Measurements from ENCODE around the gene HDLBP.

The HDLBP gene

DNA sequence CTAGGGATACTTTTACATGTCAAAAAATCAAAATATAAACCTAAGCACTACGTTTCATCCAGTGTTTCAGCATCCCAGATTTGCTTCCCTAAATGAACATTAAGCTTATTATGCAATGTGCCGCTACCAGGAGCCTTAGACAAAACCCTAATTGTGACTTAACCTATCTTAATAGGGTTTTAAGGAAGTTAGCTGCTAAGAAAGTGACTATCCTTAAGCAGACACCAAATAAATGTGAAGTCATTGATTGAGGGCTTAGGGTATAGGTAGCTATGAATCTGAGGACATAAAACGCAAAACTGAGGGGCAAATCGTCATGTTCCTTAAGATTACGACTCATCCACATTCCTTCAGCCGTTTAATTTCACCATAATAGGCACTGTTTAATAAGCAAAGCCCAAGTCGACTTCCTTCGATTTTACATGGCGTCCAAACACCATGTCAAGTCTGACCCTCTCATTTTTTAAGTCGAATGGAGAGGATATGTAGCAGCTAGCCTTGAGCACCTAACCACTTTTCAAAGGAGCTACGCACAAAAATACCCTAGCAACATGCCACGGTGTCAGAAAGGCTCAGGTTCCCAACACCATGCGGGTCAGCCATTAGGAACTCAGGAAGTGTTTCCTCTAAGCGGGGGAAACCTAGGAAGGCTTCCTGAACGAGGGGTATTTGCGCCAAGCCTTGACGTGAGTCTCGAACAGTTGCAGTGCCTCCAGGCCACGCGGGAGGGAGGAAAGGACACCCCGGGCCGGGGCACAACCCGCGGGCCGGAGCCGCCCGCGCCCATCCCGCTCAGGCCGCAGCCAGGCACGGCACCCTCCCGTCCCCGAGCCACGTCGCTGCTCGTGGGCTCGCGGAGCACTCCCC, 1.0 kb downstream of the HDLBP start:
- H2BK5ac ChIP-seq (ENCODE audit: low read length): no peak overlapping the region
- DNase-seq (ENCODE audit: low spot score): no peak
- WGBS, 2 donors (ENCODE audit: extremely low coverage in 2 of 2, insufficient read length in 2 of 2, insufficient replicate concordance in 1 of 2): no CpG with 5 or more reads among the region's 38 CpGs
- peak overlapping the region; percentile 13 for H2AK5ac ChIP-seq (ENCODE audit: low read depth, low read length)
- peak overlapping the region; percentile 84 to 99 for H3K4me3 ChIP-seq (ENCODE audit: low read length in 2 of 2)
- peaks cover 0 to 28% of the 10 kb centered on the region in 2 donors for H3K36me3 ChIP-seq (replicated peaks in 1 of 2; ENCODE audit: control insufficient read depth in 2 of 2, insufficient read depth in 2 of 2, low read length in 2 of 2)
- H3K9me3 ChIP-seq (replicated peaks in 1 of 2; ENCODE audit: control insufficient read depth in 2 of 2, insufficient read depth in 1 of 2, low read depth in 1 of 2, low read length in 2 of 2): no peaks in the 10 kb centered on the region
- no peak overlapping the region for H4K91ac ChIP-seq (ENCODE audit: low read depth, low read length, poor library complexity)
- no peak overlapping the region for H3K14ac ChIP-seq (ENCODE audit: low read length)
- peaks cover 2 to 16% of the 10 kb centered on the region in 2 donors for H3K4me1 ChIP-seq (ENCODE audit: control insufficient read depth in 2 of 2, insufficient read depth in 1 of 2, low read depth in 1 of 2, low read length in 2 of 2)
- H3K79me1 ChIP-seq (ENCODE audit: low read depth, low read length): peaks cover 7% of the 10 kb centered on the region
- H2BK120ac ChIP-seq (ENCODE audit: low read depth, low read length): no peak overlapping the region
- peak overlapping the region; percentile 96 for H3K18ac ChIP-seq (ENCODE audit: low read length)
- no peaks in the 10 kb centered on the region for H3K27me3 ChIP-seq (ENCODE audit: control insufficient read depth in 3 of 3, insufficient read depth in 3 of 3, low read depth in 1 of 3, low read length in 3 of 3)
- no peak overlapping the region for H3K4ac ChIP-seq (ENCODE audit: low read length)
- H2BK12ac ChIP-seq (ENCODE audit: low read length): no peak overlapping the region
- no peak overlapping the region for H4K8ac ChIP-seq (ENCODE audit: low read depth, low read length)
- H3K27ac ChIP-seq (replicated peaks; ENCODE audit: low read length): peak overlapping the region; percentile 67
- peak overlapping the region; percentile 95 for H3K9ac ChIP-seq (ENCODE audit: low read depth, low read length, poor library complexity)
- H2AFZ ChIP-seq (ENCODE audit: low read length): peak overlapping the region; percentile 96
- H3K4me2 ChIP-seq (ENCODE audit: insufficient read depth, low read length, poor library complexity, severe bottlenecking): peak overlapping the region; percentile 79
- peak overlapping the region; percentile 66 for H3K23ac ChIP-seq (ENCODE audit: low read depth, low read length, poor library complexity)
- H2BK15ac ChIP-seq (ENCODE audit: low read length): no peak overlapping the region

DNA sequence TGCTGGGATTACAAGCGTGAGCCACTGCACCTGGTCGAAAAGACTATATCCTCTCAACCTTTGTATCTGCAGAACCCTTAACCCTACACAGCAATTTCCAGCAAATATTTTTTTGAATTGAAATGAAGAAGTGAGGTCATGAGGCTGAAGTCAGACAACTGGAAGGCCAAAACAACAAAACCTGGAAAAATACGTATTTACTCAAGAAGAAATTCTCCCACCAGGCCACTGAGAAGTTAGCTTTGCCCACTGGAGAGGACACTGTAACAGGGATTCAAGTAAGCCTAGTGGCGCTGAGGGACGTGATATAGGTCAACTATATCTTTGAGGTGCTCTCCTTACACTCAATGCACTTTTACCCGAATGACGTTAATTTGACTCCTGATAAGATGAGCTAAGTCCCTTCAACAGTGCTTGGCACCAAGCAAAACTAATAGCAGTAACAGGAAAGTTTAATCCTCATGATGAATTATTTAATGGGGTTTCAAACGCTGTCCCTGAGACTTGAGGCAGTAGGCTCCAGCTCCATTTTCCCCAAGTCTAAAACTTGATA, 1.9 kb downstream of the HDLBP start:
- Histone ChIP-seq H3K27ac (replicated peaks; ENCODE audit: low read length) (no peak overlapping the region), H3K9ac (ENCODE audit: low read depth, low read length, poor library complexity) (no peak overlapping the region), H2AK5ac (ENCODE audit: low read depth, low read length) (no peak overlapping the region), H3K4ac (ENCODE audit: low read length) (no peak overlapping the region), H2BK15ac (ENCODE audit: low read length) (no peak overlapping the region), H2BK5ac (ENCODE audit: low read length) (no peak overlapping the region), H3K4me3 (ENCODE audit: low read length in 2 of 2) (peak overlapping the region in 1 of 2 donors; percentile 99), H3K18ac (ENCODE audit: low read length) (no peak overlapping the region), H3K4me1 (ENCODE audit: control insufficient read depth in 2 of 2, insufficient read depth in 1 of 2, low read depth in 1 of 2, low read length in 2 of 2) (peaks cover 2 to 16% of the 10 kb centered on the region in 2 donors), H2BK12ac (ENCODE audit: low read length) (no peak overlapping the region), H4K91ac (ENCODE audit: low read depth, low read length, poor library complexity) (no peak overlapping the region), H2AFZ (ENCODE audit: low read length) (no peak overlapping the region), H4K8ac (ENCODE audit: low read depth, low read length) (no peak overlapping the region), H3K79me1 (ENCODE audit: low read depth, low read length) (peaks cover 11% of the 10 kb centered on the region), H3K14ac (ENCODE audit: low read length) (no peak overlapping the region), H3K4me2 (ENCODE audit: insufficient read depth, low read length, poor library complexity, severe bottlenecking) (no peak overlapping the region), H3K9me3 (replicated peaks in 1 of 2; ENCODE audit: control insufficient read depth in 2 of 2, insufficient read depth in 1 of 2, low read depth in 1 of 2, low read length in 2 of 2) (no peaks in the 10 kb centered on the region), H3K36me3 (replicated peaks in 1 of 2; ENCODE audit: control insufficient read depth in 2 of 2, insufficient read depth in 2 of 2, low read length in 2 of 2) (peaks cover 0 to 26% of the 10 kb centered on the region in 2 donors), H2BK120ac (ENCODE audit: low read depth, low read length) (no peak overlapping the region), H3K27me3 (ENCODE audit: control insufficient read depth in 3 of 3, insufficient read depth in 3 of 3, low read depth in 1 of 3, low read length in 3 of 3) (no peaks in the 10 kb centered on the region), H3K23ac (ENCODE audit: low read depth, low read length, poor library complexity) (no peak overlapping the region)
- DNase-seq (ENCODE audit: low spot score): no peak
- WGBS, 2 donors (ENCODE audit: extremely low coverage in 2 of 2, insufficient read length in 2 of 2, insufficient replicate concordance in 1 of 2): no CpG with 5 or more reads among the region's 8 CpGs

DNA sequence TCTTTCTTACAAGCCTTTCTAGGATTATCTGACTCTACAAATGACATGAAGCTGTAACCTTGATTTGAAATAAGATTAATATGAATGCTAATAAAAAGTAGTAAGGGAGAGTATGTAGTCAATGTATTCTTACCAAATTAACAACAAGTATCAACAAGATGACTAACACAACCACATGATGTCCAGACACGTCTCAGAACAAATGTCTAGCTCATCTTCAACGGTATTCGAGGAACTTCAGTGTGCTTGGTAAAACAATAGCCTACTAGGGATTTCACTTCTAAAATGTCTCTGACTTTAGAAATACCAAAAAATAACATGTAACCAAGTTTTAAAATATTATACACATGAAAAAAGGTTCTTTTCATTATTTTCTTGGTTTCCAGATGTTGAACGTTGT, 3.4 kb downstream of the HDLBP start:
- H3K4me1 ChIP-seq (ENCODE audit: control insufficient read depth in 2 of 2, insufficient read depth in 1 of 2, low read depth in 1 of 2, low read length in 2 of 2): peaks cover 0 to 4% of the 10 kb centered on the region in 2 donors
- no peak overlapping the region for H4K8ac ChIP-seq (ENCODE audit: low read depth, low read length)
- H3K9me3 ChIP-seq (replicated peaks in 1 of 2; ENCODE audit: control insufficient read depth in 2 of 2, insufficient read depth in 1 of 2, low read depth in 1 of 2, low read length in 2 of 2): no peaks in the 10 kb centered on the region
- H2BK120ac ChIP-seq (ENCODE audit: low read depth, low read length): no peak overlapping the region
- H3K4me3 ChIP-seq (ENCODE audit: low read length in 2 of 2): no peak overlapping the region
- H3K4me2 ChIP-seq (ENCODE audit: insufficient read depth, low read length, poor library complexity, severe bottlenecking): no peak overlapping the region
- H2AK5ac ChIP-seq (ENCODE audit: low read depth, low read length): no peak overlapping the region
- H3K18ac ChIP-seq (ENCODE audit: low read length): no peak overlapping the region
- H2BK12ac ChIP-seq (ENCODE audit: low read length): no peak overlapping the region
- no peak for DNase-seq (ENCODE audit: low spot score)
- no peak overlapping the region for H3K14ac ChIP-seq (ENCODE audit: low read length)
- H3K9ac ChIP-seq (ENCODE audit: low read depth, low read length, poor library complexity): no peak overlapping the region
- no peak overlapping the region for H4K91ac ChIP-seq (ENCODE audit: low read depth, low read length, poor library complexity)
- WGBS, 2 donors (ENCODE audit: extremely low coverage in 2 of 2, insufficient read length in 2 of 2, insufficient replicate concordance in 1 of 2): no CpG with 5 or more reads among the region's 4 CpGs
- H3K27ac ChIP-seq (replicated peaks; ENCODE audit: low read length): no peak overlapping the region
- no peak overlapping the region for H2AFZ ChIP-seq (ENCODE audit: low read length)
- peaks cover 11% of the 10 kb centered on the region for H3K79me1 ChIP-seq (ENCODE audit: low read depth, low read length)
- H3K27me3 ChIP-seq (ENCODE audit: control insufficient read depth in 3 of 3, insufficient read depth in 3 of 3, low read depth in 1 of 3, low read length in 3 of 3): no peaks in the 10 kb centered on the region
- no peak overlapping the region for H2BK15ac ChIP-seq (ENCODE audit: low read length)
- H3K36me3 ChIP-seq (replicated peaks in 1 of 2; ENCODE audit: control insufficient read depth in 2 of 2, insufficient read depth in 2 of 2, low read length in 2 of 2): peaks cover 0 to 23% of the 10 kb centered on the region in 2 donors
- H2BK5ac ChIP-seq (ENCODE audit: low read length): no peak overlapping the region
- H3K23ac ChIP-seq (ENCODE audit: low read depth, low read length, poor library complexity): no peak overlapping the region
- H3K4ac ChIP-seq (ENCODE audit: low read length): no peak overlapping the region

DNA sequence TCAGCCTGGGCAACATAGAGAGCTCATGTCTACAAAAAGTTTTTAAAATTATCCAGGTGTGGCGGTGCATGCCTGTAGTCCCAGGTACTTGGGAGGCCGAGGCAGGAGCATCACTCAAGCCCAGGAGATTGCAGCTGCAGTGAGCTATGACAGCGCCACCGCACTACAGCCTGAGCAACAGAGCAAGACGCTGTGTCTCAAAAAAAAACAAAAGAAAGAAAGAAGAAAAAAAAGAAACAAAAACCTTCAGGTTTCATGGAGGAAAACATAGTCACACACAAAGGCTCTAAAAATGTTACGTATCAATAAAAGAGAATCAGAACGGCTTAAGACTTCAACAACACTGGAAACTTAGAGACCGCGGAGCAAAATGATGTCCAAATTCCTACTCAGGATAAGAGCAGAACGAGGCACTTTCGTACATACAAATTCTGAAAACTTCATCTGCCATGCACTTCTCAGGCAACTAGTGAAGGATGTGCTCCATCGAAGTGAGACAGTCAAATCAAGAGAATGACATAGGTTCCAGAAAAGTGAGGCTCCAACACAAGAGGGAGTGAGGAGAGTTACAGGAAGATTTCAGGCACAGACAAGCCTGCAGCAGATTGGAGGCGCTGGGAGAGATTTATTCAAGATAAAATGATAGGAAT, 4.4 kb downstream of the HDLBP start:
- no peak overlapping the region for H3K4ac ChIP-seq (ENCODE audit: low read length)
- no peak overlapping the region for H2AK5ac ChIP-seq (ENCODE audit: low read depth, low read length)
- no peak overlapping the region for H2BK12ac ChIP-seq (ENCODE audit: low read length)
- no peak overlapping the region for H3K23ac ChIP-seq (ENCODE audit: low read depth, low read length, poor library complexity)
- no peak overlapping the region for H3K18ac ChIP-seq (ENCODE audit: low read length)
- H4K91ac ChIP-seq (ENCODE audit: low read depth, low read length, poor library complexity): no peak overlapping the region
- no peak for DNase-seq (ENCODE audit: low spot score)
- H3K79me1 ChIP-seq (ENCODE audit: low read depth, low read length): peaks cover 8% of the 10 kb centered on the region
- H2BK120ac ChIP-seq (ENCODE audit: low read depth, low read length): no peak overlapping the region
- H3K4me2 ChIP-seq (ENCODE audit: insufficient read depth, low read length, poor library complexity, severe bottlenecking): no peak overlapping the region
- no CpG with 5 or more reads among the region's 13 CpGs for WGBS, 2 donors (ENCODE audit: extremely low coverage in 2 of 2, insufficient read length in 2 of 2, insufficient replicate concordance in 1 of 2)
- peaks cover 0 to 4% of the 10 kb centered on the region in 2 donors for H3K4me1 ChIP-seq (ENCODE audit: control insufficient read depth in 2 of 2, insufficient read depth in 1 of 2, low read depth in 1 of 2, low read length in 2 of 2)
- no peaks in the 10 kb centered on the region for H3K9me3 ChIP-seq (replicated peaks in 1 of 2; ENCODE audit: control insufficient read depth in 2 of 2, insufficient read depth in 1 of 2, low read depth in 1 of 2, low read length in 2 of 2)
- no peak overlapping the region for H3K27ac ChIP-seq (replicated peaks; ENCODE audit: low read length)
- H3K9ac ChIP-seq (ENCODE audit: low read depth, low read length, poor library complexity): no peak overlapping the region
- no peaks in the 10 kb centered on the region for H3K27me3 ChIP-seq (ENCODE audit: control insufficient read depth in 3 of 3, insufficient read depth in 3 of 3, low read depth in 1 of 3, low read length in 3 of 3)
- H4K8ac ChIP-seq (ENCODE audit: low read depth, low read length): no peak overlapping the region
- no peak overlapping the region for H3K4me3 ChIP-seq (ENCODE audit: low read length in 2 of 2)
- H3K36me3 ChIP-seq (replicated peaks in 1 of 2; ENCODE audit: control insufficient read depth in 2 of 2, insufficient read depth in 2 of 2, low read length in 2 of 2): peaks cover 0 to 18% of the 10 kb centered on the region in 2 donors
- H2BK15ac ChIP-seq (ENCODE audit: low read length): no peak overlapping the region
- no peak overlapping the region for H2BK5ac ChIP-seq (ENCODE audit: low read length)
- H2AFZ ChIP-seq (ENCODE audit: low read length): no peak overlapping the region
- no peak overlapping the region for H3K14ac ChIP-seq (ENCODE audit: low read length)
